Hematopoietic multipotent progenitor cell treated with erythropoietin and hydrocortisone succinate and interleukin-3 and kit ligand, for 8 days (in vitro differentiated cells): ENCODE results near the gene BEST1.

Experiments
- DNase-seq: peaks from one replicate; pipeline ENCODE4 v3.0.0-alpha.2; 2015

Gene BEST1

GRCh38 chr11:61916737-61917333 lies 33.3 kb upstream of the BEST1 start:
- no peak for DNase-seq

DNA sequence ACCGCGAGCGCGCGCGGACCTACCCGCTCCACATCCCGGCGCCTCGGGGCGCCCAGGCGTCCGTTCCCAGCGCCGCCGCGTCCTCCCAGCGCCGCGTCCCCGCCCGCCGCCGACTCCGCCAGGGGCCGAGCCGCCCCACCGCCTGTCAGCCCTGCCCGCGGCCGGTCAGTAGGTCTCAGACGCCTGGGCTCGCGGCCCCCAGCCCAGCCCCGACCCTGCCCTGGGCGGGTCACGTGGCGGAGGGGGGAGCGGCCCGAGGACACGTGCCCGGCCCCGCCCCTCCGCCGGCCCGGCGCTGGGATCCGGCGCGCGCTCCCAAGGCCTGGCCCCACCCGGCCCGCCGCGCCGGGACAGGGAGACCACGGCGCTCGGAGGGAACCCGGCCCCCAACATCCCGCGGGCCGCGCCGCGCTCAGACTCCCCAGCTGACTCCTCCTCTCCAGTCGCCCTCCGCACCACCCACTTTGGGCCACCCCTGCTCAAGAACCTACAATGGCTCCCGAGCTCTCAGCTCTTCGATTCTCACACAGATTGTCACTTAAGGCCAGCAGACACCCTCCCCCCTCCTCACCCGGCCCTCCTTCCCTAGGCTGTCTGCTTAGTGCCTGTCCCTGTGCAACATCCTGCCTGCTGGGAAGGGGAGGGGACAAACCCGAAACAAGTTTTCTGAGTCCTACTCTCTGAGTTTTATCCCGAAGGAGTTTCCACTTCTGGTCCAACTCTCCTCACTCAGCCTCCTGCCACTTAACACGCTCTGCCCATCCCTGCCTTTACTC lies 32.6 kb upstream of the BEST1 start, which contains the start of gene RAB3IL1:
RAB3IL1 (minus strand) TSS at position 233 of the 776 bp plus-strand sequence; CDS start at position 34, 199 bp downstream.
- DNase-seq = peak; percentile 53

- DNase-seq = no peak
These were observed 31.8 kb upstream of the BEST1 start for GRCh38 chr11:61918251-61918937.

DNA sequence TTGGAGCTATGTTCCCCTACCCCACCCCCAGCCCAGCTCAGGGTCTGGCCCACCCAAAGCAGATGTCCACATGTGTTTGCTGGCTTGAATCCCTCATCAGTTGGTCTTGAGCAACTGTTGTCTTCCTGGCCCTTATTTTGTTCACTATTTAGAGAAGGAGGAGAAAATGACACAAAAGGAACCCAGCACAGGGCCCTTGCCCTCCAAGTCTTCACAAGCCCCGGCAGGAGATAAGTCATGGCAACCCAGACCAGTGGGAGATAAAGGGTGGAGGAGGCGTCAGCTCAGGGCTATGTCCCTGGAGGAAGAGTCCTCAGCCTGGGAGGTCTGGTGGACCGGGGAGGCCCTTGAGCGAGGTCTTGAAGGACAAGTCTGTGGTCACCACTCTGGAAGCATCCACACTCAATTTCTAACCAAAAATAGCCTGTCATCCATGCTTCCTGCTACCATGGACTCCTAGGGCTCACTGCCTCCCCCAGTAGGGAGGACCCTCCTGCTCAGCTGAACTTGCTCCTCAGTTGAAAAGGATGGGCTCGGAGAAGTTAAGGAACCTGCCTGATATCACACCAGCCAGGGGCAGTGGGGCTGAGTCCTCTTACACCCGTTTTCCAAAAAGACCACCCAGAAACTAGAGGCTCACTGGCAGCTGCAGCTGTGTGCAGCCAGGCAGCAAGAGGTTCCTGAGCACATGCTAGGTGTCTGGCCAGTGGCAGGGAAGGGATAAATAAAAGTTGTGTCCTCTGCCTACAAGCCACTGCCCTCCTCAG lies 31.0 kb upstream of the BEST1 start:
- DNase-seq = peak; percentile 72

DNA sequence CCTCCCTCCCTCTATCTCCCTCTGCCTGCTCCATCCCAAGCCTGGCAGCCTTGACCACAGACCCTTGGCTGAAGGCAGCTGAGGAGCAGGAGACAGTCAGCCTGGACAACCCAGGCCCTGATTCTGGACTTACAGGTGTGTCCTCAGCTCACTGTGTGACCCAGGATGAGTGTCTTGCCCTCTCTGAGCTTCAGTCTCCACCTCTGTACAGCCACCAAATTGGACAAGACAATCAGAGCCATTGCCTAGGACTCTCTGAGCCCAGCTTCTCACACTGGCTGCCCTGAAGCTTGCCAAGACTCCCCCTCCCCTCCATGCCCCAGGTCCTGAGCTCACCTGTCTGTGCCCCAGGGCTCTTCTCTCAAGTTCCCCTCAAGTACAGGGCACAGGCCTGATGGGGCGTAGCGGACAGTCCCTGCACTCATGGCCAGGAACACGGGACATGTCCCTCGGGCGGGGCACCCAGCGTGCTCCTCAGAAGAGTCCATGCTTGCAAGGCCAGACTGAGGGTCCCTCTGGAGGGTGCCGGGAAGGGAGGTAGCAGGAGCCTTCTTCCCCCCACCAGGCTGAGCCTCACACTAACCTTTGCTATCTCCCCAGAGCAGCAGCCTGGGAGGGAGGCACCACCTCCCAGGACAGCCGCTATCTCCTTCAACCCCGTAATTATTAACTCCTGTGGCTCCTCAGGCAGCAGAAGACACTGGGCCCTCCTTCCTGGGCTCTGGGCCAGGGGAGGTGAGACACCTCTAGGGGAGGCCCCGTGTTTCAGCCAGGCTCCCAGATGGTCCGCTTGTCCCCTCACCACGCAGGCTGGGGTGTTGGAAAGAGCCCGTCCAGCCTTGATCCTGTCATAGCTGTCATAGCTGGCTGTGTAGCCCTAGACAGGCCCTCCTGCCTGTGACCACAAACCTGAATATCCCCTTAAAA lies 30.2 kb upstream of the BEST1 start:
- DNase-seq = peak; percentile 94

DNA sequence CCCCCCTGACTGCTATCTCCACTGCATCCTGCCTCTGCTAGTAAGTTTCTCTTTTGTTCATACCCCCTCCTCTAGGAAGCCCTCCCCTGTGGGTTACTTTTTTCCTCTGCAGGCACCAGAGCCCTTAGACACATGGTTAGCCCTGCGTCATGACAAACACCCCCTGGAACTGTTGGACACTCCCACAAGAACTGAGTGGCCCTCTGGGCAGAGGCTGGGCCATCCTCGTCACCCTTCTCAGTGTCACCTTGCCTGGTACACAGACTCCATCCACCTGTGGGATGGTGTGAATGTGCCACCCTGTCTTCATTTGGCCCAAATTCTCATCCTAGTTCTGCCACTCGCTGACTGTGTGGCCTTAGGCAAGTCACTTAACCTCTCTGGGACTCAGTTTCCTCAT lies 28.7 kb upstream of the BEST1 start:
- DNase-seq = no peak

GRCh38 chr11:61922539-61922938 lies 27.6 kb upstream of the BEST1 start:
- DNase-seq = peak; percentile 82

- DNase-seq = peak; percentile 91
These were observed 26.7 kb upstream of the BEST1 start for GRCh38 chr11:61923166-61924063.

GRCh38 chr11:61924064-61924455 lies 26.1 kb upstream of the BEST1 start:
- no peak for DNase-seq

DNA sequence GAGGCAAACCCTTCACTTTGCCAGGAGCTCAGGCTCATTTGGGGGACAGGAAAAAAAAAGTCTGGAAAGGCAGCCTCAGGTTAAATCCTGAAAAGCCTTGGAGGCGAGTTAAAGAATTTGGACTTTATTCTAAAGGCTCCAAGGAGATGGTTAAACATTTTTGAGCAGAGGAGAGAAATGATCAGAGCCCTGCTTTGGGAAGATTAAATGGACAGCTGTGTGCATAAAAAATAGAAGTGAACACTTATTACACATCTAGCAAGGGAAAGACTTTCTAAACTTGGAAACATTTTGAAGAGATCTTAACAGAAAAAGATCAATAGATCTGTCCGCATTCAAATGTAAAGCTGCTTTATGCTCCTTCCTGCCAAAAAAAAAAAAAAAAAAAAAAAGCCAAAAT lies 24.4 kb upstream of the BEST1 start:
- no peak for DNase-seq

DNA sequence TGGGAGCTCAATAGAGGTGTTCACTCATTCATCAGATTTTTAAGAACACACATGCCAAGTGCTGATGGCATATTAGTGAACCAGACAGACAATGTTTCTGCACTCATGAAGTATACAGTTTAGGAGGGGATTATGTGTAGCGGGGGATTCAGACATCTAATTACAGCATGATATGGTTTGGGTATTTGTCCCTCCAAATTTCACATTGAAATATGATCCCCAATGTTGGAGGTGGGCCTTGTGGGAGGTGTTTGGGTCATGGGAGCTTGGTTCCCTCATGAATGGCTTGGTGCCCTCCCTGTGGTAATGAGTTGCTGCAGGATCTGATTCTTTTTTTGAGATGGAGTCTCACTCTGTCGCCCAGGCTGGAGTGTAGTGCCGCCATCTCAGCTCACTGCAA lies 23.9 kb upstream of the BEST1 start:
- no peak for DNase-seq

DNA sequence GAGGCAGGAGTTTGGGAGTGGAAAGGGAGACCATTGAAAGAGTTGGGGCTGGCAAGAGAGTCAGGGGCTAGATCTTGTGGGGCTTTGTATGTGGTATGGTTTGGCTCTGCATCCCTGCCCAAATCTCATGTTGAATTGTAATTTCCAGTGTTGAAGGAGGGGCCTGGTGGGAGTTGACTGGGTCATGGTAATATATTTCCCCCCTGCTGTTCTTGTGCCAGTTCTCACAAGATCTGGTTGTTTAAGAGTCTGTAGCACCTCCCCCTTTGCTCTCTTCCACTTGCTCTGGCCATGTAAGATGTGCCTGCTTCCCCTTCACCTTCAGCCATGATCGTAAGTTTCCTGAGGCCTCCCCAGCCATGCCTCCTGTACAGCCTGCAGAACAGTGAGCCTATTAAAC lies 22.6 kb upstream of the BEST1 start:
- no peak for DNase-seq

DNA sequence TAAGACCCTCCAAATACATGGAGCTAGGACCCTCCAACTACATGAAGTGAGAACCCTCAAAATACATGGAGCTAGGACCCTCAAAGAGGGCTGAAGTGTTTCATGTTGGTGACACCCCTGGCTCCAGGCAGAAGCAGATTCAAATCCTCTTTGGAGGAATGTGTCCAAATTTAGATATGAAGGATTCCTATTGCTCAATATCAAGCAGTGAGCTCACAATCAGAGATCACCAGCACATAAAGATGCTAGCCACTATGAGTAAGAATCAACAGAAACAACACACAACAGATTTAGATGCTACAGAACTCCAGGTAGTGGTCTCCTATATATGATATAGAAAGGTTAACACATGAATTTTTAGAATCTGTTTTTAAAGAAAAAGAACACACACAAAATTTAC lies 21.5 kb upstream of the BEST1 start:
- DNase-seq = no peak

DNA sequence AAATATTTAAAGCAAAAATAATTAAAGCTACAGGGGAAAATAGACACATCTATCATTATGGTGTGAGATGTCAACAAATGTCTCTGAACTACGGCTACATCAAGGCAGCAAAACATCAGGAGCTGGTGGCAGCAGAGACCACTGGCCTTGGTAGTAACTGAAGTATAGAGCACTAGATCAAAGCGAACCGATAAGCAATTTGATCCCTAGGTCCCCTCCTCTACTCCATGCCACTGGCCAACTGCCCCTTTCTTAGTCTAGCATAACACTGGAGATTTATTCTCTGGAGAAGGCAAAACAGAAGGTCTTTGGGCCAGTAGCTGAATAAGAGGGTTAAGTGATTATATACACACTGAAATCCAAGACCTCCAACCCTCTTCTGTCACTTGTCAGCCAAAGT lies 19.2 kb upstream of the BEST1 start:
- no peak for DNase-seq

GRCh38 chr11:61935861-61936260 lies 14.3 kb upstream of the BEST1 start:
- no peak for DNase-seq

DNA sequence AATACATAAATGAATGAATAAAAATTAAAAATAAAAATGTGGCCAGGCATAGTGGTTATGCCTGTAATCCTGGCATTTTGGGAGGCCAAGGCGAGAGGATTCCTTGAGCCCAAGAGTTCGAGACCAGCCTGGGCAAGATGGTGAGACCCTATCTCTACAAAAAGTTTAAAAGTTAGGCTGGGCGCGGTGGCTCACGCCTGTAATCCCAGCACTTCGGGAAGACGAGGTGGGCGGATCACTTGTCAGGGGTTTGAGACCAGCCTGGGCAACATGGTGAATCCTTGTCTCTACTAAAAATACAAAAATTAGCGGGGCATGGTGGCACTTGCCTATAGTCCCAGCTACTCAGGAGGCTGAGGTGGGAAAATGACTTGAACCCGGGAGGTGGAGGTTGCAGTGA lies 9.7 kb upstream of the BEST1 start:
- no peak for DNase-seq

GRCh38 chr11:61945191-61945590 lies 5.0 kb upstream of the BEST1 start:
- no peak for DNase-seq

DNA sequence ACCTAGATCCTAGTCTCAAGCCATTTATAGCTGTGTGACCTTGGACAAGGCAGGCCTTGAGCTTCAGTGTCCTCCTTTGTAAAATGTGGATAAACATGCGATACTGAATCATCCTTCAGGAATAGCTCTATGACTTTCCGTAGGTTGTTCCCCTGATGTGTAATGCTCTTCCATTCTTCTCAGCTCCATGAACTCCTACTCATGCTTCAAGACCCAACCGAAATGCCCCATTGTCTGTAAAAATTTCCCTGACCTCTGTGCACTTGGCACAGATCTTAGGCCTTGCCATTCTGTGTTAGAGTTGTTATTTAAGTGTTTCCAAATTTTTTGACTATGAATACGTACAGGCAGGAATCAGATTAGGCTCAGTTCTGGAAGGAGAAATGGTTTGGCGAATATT lies 3.3 kb upstream of the BEST1 start:
- no peak for DNase-seq

GRCh38 chr11:61947486-61948210 lies 2.5 kb upstream of the BEST1 start:
- DNase-seq = peak; percentile 91

GRCh38 chr11:61948505-61948904 lies 1.6 kb upstream of the BEST1 start:
- DNase-seq = no peak
